NCI-H1092 treated with DMSO at 0.1 percent for 48 hours (cell line): ENCODE measurements around the gene SCN4A.
"Not testable (repeated sequence)": the region's sequence is repeated elsewhere in the genome, so short reads cannot be mapped to it uniquely, and the experiment has no call there.

ENCODE experiments used
- DNase-seq: peaks from one replicate; lab custom pipeline; 2025; lab: John Stamatoyannopoulos, UW

SCN4A gene

DNA sequence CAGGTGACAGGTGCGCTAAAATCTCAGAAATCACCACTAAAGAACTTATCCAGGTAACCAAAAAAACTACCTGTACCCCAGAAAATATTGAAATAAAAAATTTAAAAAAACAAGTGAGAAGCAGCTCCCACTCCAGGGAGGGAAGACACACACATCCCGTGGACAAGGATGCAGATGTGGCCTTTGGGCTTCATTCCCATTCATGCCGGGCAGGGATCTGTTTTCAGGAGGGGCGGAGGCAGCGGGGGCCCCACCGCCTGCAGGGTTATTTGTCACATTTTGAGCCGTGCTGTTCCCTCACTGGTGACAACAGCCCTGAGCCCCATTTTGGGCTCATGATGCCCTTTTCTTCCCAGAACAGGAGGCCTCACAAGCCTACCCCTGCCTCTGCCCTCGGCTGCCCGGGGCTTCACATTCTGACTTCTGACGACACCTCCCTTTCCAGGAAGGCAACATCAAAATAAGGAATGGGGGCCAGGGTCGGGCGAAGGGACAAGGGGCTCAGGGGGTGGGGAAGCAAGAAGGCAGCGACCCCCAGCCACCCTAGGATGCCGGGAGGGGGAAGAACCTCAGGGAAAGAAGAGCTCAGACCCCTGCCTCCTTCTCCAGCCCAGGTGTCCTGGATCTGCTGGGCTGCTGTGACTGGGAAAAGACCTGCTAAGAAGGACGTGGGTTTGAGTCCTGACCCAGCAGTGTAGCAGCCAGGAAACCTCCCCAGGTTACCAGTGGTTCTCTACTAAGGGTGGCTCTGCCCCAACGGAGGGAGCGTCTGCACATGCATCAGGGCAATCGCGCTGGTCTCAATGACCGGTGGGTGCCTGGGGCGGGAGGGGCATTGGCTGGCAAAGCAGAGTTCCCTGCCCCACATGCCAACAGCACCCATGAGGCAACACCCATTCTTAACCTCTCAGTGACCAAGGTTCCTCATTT is 38.3 kb downstream of the SCN4A start:
- no peak for DNase-seq

DNA sequence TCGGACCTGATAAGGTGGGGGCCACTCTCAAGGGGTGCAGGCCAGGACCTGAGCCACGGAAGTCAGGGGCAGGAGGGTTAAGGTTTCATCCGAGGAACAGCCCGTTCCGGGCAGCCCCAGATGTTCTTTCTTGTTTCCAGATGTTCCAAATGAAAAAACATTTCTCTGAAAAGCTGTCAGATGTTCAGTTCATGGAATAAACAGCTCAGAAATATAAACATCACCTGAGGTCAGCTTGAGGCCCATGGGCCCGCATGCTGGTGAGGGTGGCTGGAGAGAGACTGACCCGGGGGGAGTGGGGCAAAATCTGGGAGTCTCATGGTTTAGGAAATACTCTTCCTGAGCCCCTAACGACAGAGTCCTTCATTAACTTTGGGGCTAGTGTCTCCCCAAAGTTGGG is 39.1 kb downstream of the SCN4A start:
- no peak for DNase-seq

- DNase-seq = no peak
Observed at GRCh38 chr17:63932721-63933120, 40.0 kb downstream of the SCN4A start.

- DNase-seq = no peak
Observed at GRCh38 chr17:63931981-63932561, 40.6 kb downstream of the SCN4A start, which contains the start of gene CD79B. CD79B (minus strand) TSS chr17:63932331; CDS start chr17:63932261, 70 bp downstream.

GRCh38 chr17:63930951-63931575 is 41.7 kb downstream of the SCN4A start:
- DNase-seq = no peak

- no peak for DNase-seq
Observed at GRCh38 chr17:63929860-63930766, 42.6 kb downstream of the SCN4A start.

GRCh38 chr17:63928966-63929695 is 43.6 kb downstream of the SCN4A start:
- DNase-seq = no peak

GRCh38 chr17:63928172-63928666 is 44.5 kb downstream of the SCN4A start:
- DNase-seq = no peak

- no peak for DNase-seq
Observed at GRCh38 chr17:63927464-63928171, 45.1 kb downstream of the SCN4A start.

- no peak for DNase-seq
Observed at GRCh38 chr17:63926164-63926563, 46.6 kb downstream of the SCN4A start.

DNA sequence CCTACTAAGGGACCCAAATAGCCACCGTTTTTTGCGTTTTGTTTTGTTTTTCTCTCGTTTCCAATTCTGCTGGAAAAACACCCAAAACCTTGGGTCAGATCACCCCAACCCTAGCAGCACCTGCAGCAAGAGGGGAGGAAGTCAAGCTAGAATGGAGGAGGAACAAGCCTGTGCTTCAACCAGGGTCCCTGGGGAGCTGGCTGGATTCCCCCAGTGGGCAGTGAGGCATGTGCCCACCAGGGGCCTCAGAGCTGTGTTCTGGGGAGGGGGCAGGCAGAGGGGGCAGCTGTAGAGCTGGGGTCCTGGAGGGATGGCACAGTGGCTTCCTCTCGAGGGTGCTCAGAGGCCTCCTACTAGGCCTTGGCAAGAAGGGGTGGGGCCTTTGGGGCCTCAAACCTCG is 47.1 kb downstream of the SCN4A start:
- DNase-seq = no peak

- DNase-seq = not testable (repeated sequence)
Observed at GRCh38 chr17:63922402-63922801, 50.3 kb downstream of the SCN4A start.

GRCh38 chr17:63920779-63921178 is 51.9 kb downstream of the SCN4A start:
- not testable (repeated sequence) for DNase-seq

DNA sequence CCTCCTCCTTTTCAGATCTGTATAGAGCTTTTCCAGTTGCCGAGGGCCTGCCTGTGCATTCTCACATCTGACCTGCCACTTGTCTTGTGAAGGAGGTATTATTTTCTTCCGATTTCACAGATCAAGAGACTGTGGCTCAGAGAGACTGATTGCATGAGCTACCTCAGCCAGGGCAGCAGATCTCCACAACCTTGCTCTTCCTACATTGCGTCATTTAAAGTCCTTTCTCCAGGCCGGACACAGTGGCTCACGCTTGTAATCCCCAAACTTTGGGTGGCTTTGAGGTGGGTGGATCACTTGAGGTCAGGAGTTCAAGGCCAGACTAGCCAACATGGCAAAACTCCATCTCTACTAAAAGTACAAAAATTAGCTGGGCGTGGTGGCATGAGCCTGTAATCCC is 52.7 kb downstream of the SCN4A start:
- DNase-seq = not testable (repeated sequence)

- DNase-seq = peak; percentile 1
Observed at GRCh38 chr17:63919311-63919723, 53.4 kb downstream of the SCN4A start.

DNA sequence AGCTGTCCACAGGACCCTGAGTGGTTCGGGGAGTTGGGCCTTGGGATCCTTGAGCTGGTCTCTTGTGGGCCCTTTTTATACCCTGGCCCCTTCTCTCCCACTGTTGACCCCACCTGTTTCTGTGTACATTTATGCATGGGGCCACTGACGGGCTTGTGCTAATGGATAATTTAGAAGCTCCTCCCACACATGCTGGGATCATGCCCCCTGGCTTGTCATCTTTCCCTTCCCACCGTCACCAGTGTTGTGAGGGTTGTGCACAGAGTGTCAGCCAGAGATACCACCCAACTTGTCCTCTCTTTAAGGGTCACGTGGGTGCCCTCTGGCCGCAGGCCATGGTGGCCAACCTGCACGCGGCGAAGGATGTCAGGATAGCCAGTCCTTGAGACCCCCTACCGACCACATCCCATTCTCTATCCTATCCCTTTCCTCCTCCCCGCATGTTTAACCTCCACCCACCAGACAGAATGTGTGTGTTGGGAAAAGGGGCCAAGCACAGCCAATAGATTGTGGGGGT is 53.9 kb downstream of the SCN4A start, which contains the start of gene GH1:
Gene GH1 (minus strand): TSS at position 51 of the 517 bp plus-strand sequence. CDS start 63 bp downstream, outside the sequence.
- DNase-seq = not testable (repeated sequence)

GRCh38 chr17:63918305-63918704 is 54.4 kb downstream of the SCN4A start:
- DNase-seq = no peak

DNA sequence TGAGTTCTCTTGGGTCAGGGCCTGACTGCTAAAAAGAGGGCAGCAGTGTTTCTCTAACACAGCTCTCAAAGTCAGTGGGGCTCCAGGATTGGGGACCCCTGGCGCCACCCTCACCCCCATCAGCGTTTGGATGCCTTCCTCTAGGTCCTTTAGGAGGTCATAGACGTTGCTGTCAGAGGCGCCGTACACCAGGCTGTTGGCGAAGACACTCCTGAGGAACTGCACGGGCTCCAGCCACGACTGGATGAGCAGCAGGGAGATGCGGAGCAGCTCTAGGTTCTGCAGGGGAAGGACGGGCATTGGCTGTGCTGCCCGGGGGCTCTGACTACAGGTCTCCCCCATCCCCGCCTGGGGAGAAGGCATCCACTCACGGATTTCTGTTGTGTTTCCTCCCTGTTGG is 55.1 kb downstream of the SCN4A start:
- DNase-seq = no peak

DNA sequence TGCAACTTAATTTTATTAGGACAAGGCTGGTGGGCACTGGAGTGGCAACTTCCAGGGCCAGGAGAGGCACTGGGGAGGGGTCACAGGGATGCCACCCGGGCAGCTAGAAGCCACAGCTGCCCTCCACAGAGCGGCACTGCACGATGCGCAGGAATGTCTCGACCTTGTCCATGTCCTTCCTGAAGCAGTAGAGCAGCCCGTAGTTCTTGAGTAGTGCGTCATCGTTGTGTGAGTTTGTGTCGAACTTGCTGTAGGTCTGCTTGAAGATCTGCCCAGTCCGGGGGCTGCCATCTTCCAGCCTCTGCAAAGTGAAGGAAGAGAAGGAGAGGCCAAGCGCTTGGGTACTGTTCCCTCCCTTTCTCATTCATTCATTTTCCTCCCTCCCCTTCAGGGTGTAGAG is 55.5 kb downstream of the SCN4A start:
- DNase-seq = not testable (repeated sequence)
